Suprapubic skin (tissue), 4 donors: ENCODE results near the gene CHST15.

Experiments used
- CTCF ChIP-seq, 2 donors: fragments of 200-600 bp in 1 of 2; fragments of 450-650 bp in 1 of 2; sonication (generic) in 1 of 2; IDR thresholded peaks; one replicate each; pipeline ENCODE4 v1.5.1; 2016 to 2019; ENCODE audit warnings: antibody characterized with exemption in 2 of 2, mild to moderate bottlenecking in 1 of 2, moderate library complexity in 1 of 2
- EP300 ChIP-seq: sonication (generic); formaldehyde crosslinking; IDR thresholded peaks from one replicate; pipeline ENCODE4 v1.6.1; 2017; ENCODE audit warnings: antibody characterized with exemption
- POLR2A ChIP-seq, 2 donors: fragments of 450-650 bp; IDR thresholded peaks; one replicate each; pipeline ENCODE4 v1.6.1; 2017; ENCODE audit warnings: antibody characterized with exemption in 2 of 2, mild to moderate bottlenecking in 2 of 2, moderate library complexity in 2 of 2
- POLR2AphosphoS5 ChIP-seq, 3 donors: sonication (generic); formaldehyde crosslinking; IDR thresholded peaks; one replicate each; pipeline ENCODE4 v1.6.1; 2017; ENCODE audit warnings: antibody characterized with exemption in 3 of 3

- TF ChIP-seq CTCF (IDR thresholded peaks at IDR 0.05) (peak; percentile 98 to 99), POLR2A (IDR thresholded peaks at IDR 0.05) (no peak), POLR2AphosphoS5 (IDR thresholded peaks at IDR 0.05) (peak in 1 of 3 donors; percentile 16), EP300 (no peak)
These were observed 98.8 kb downstream of the CHST15 start for GRCh38 chr10:123994417-123995081.
